Measurements from ENCODE around the gene HELLS. TPM values are rescaled to one million over a fixed set of nuclear protein-coding genes. Genes with fewer than 3 reads are reported as not detected.

Gene HELLS
- total RNA-seq, 2 experiments from 2014 or later = 146 to 148 TPM

GRCh38 chr10:94626476-94626875, 80.9 kb downstream of the HELLS start:
- ATAC-seq (no peak), DNase-seq (no peak)
- intact Hi-C loops (cut with micrococcal nuclease) = loop anchor here (10.0 kb wide), 1 partner anchor 738 kb away; no protein-coding TSS in a partner anchor
- peaks cover 1% of the 10 kb centered on the region for H3K27me3 Mint-ChIP-seq
- H3K9me3 Mint-ChIP-seq = no peaks in the 10 kb centered on the region
- TF ChIP-seq, protein P1, sequence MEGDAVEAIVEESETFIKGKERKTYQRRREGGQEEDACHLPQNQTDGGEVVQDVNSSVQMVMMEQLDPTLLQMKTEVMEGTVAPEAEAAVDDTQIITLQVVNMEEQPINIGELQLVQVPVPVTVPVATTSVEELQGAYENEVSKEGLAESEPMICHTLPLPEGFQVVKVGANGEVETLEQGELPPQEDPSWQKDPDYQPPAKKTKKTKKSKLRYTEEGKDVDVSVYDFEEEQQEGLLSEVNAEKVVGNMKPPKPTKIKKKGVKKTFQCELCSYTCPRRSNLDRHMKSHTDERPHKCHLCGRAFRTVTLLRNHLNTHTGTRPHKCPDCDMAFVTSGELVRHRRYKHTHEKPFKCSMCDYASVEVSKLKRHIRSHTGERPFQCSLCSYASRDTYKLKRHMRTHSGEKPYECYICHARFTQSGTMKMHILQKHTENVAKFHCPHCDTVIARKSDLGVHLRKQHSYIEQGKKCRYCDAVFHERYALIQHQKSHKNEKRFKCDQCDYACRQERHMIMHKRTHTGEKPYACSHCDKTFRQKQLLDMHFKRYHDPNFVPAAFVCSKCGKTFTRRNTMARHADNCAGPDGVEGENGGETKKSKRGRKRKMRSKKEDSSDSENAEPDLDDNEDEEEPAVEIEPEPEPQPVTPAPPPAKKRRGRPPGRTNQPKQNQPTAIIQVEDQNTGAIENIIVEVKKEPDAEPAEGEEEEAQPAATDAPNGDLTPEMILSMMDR (IDR thresholded peaks at IDR 0.05) = no peak
- no peaks in the 10 kb centered on the region for H3K4me1 Mint-ChIP-seq (ENCODE audit: low read depth)
- CTCF ChIA-PET = interaction anchor here (2.0 kb wide), 1 partner anchor 617 kb away, joined by 7 read pairs; no protein-coding TSS in a partner anchor
- H3K27ac Mint-ChIP-seq = no peak overlapping the region
- POLR2A ChIA-PET = no interaction called here
- no peak overlapping the region for H3K4me3 Mint-ChIP-seq
- H3K36me3 Mint-ChIP-seq (ENCODE audit: low read depth) = no peaks in the 10 kb centered on the region

GRCh38 chr10:94627511-94627910, 81.9 kb downstream of the HELLS start:
- no peak for ATAC-seq
- H3K36me3 Mint-ChIP-seq (ENCODE audit: low read depth) = no peaks in the 10 kb centered on the region
- H3K27me3 Mint-ChIP-seq = peaks cover 1% of the 10 kb centered on the region
- TF ChIP-seq, protein P1 (IDR thresholded peaks at IDR 0.05) = no peak
- peaks cover 3% of the 10 kb centered on the region for H3K9me3 Mint-ChIP-seq
- no peaks in the 10 kb centered on the region for H3K4me1 Mint-ChIP-seq (ENCODE audit: low read depth)
- ChIA-PET CTCF (interaction anchor here (2.0 kb wide), 1 partner anchor 616 kb away, joined by 7 read pairs; no protein-coding TSS in a partner anchor), POLR2A (interaction anchor here (0.6 kb wide), 1 partner anchor 279 kb away, joined by 3 read pairs; no protein-coding TSS in a partner anchor)
- no peak overlapping the region for H3K27ac Mint-ChIP-seq
- DNase-seq = no peak
- no peak overlapping the region for H3K4me3 Mint-ChIP-seq
- intact Hi-C loops (cut with micrococcal nuclease) = loop anchor here (10.0 kb wide), 1 partner anchor 737 kb away; no protein-coding TSS in a partner anchor

GRCh38 chr10:94630017-94630688, 84.6 kb downstream of the HELLS start:
- intact Hi-C loops (cut with micrococcal nuclease) = loop anchor here (10.0 kb wide), 1 partner anchor 615 kb away; no protein-coding TSS in a partner anchor
- POLR2A ChIA-PET = no interaction called here
- peaks cover 1% of the 10 kb centered on the region for H3K27me3 Mint-ChIP-seq
- H3K4me1 Mint-ChIP-seq (ENCODE audit: low read depth) = no peaks in the 10 kb centered on the region
- H3K27ac Mint-ChIP-seq = no peak overlapping the region
- TF ChIP-seq, protein P1 (IDR thresholded peaks at IDR 0.05) = peak; percentile 81
- DNase-seq (no peak), ATAC-seq (no peak)
- H3K9me3 Mint-ChIP-seq = peaks cover 6% of the 10 kb centered on the region
- H3K36me3 Mint-ChIP-seq (ENCODE audit: low read depth) = no peaks in the 10 kb centered on the region
- no peak overlapping the region for H3K4me3 Mint-ChIP-seq
- CTCF ChIA-PET = interaction anchor here (0.9 to 1.4 kb wide), 5 partner anchors 9 to 776 kb away, joined by 3 to 6 read pairs (median 3); no protein-coding TSS in a partner anchor

DNA sequence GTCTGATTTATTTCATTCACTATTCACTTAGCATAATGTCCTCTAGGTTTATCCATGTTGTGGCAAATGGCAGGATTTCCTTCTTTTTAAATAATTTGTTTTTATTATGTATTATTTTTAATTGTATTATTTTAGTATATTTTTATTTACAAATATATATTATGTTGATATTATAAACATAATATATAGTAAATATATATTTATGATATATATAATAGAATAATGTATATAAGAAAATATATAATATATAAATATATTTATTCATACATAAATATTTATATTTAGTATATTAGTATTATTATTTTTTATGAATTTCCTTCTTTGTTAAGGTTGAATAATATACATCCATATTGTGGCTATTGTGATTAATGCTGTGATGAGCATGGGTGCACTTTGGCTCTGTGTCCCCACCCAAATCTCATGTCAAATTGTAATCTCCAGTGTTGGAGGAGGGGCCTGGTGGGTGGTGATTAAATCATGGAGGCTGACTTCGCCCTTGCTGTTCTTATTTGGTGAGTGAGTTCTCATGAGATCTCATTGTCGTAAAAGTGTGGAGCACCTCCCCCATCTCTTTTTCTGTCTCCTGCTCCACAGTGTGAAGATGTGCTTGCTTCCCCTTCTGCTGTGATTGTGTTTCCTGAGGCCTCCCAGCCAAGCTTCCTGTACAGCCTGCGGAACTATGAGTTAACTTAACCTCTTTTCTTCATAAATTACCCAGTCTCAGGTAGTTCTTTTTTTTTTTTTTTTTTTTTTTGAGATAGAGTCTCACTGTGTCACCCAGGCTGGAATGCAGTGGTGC, 85.7 kb downstream of the HELLS start:
- TF ChIP-seq, protein P1 (IDR thresholded peaks at IDR 0.05) = no peak
- Mint-ChIP-seq H3K4me3 (no peak overlapping the region), H3K27ac (no peak overlapping the region), H3K9me3 (peaks cover 8% of the 10 kb centered on the region), H3K36me3 (ENCODE audit: low read depth) (no peaks in the 10 kb centered on the region), H3K27me3 (peaks cover 1% of the 10 kb centered on the region), H3K4me1 (ENCODE audit: low read depth) (no peaks in the 10 kb centered on the region)
- CTCF ChIA-PET = no interaction called here
- POLR2A ChIA-PET = no interaction called here
- intact Hi-C loops (cut with micrococcal nuclease) = loop anchor here (10.0 kb wide), 1 partner anchor 614 kb away; no protein-coding TSS in a partner anchor
- DNase-seq = no peak
- ATAC-seq = no peak
